GM11168 (cell line): ENCODE data around the gene TBCCD1.
"Not testable (repeated sequence)": the region's sequence is repeated elsewhere in the genome, so short reads cannot be mapped to it uniquely, and the experiment has no call there.

Experiments
- in situ Hi-C: fragments of 300-500 bp; cut with MboI; formaldehyde crosslinking; loops from one replicate; pipeline ENCODE4 v1.12.0; 2022; ENCODE audit warnings: low sequenced_read_pairs; ENCODE audit not compliant: unreplicated experiment

Gene TBCCD1

GRCh38 chr3:186596568-186597287, 29.6 kb upstream of the TBCCD1 start:
- in situ Hi-C loops = no loop called here

- in situ Hi-C loops = no loop called here
These were observed 27.5 kb upstream of the TBCCD1 start for GRCh38 chr3:186594591-186595113.

- in situ Hi-C loops = no loop called here
These were observed 26.7 kb upstream of the TBCCD1 start for GRCh38 chr3:186593862-186594261.

- in situ Hi-C loops = no loop called here
These were observed 25.5 kb upstream of the TBCCD1 start for GRCh38 chr3:186592682-186593081.

GRCh38 chr3:186590580-186591295, 23.6 kb upstream of the TBCCD1 start:
- in situ Hi-C loops = no loop called here

GRCh38 chr3:186589856-186590579, 22.9 kb upstream of the TBCCD1 start:
- in situ Hi-C loops = no loop called here

- in situ Hi-C loops = no loop called here
These were observed 22.0 kb upstream of the TBCCD1 start for GRCh38 chr3:186589121-186589520.

GRCh38 chr3:186588632-186589031, 21.5 kb upstream of the TBCCD1 start:
- in situ Hi-C loops = no loop called here

GRCh38 chr3:186587183-186587582, 20.0 kb upstream of the TBCCD1 start:
- in situ Hi-C loops = no loop called here

GRCh38 chr3:186586245-186586644, 19.1 kb upstream of the TBCCD1 start:
- in situ Hi-C loops = not testable (repeated sequence)

GRCh38 chr3:186583831-186584230, 16.7 kb upstream of the TBCCD1 start:
- in situ Hi-C loops = no loop called here

GRCh38 chr3:186582541-186582940, 15.4 kb upstream of the TBCCD1 start:
- in situ Hi-C loops = no loop called here

GRCh38 chr3:186580785-186581184, 13.6 kb upstream of the TBCCD1 start:
- in situ Hi-C loops = no loop called here

GRCh38 chr3:186577521-186577920, 10.4 kb upstream of the TBCCD1 start:
- in situ Hi-C loops = no loop called here

- in situ Hi-C loops = no loop called here
These were observed 4.5 kb upstream of the TBCCD1 start for GRCh38 chr3:186571644-186572013.

GRCh38 chr3:186570941-186571643, 4.0 kb upstream of the TBCCD1 start:
- in situ Hi-C loops = no loop called here

GRCh38 chr3:186570096-186570940, 3.2 kb upstream of the TBCCD1 start, which contains the start of gene DNAJB11:
Gene DNAJB11, plus strand, starts transcription at chr3:186570720. Its CDS starts 178 bp downstream, at chr3:186570898.
- in situ Hi-C loops = no loop called here

GRCh38 chr3:186569779-186570095, 2.6 kb upstream of the TBCCD1 start:
- in situ Hi-C loops = no loop called here

- in situ Hi-C loops = not testable (repeated sequence)
These were observed 2.2 kb upstream of the TBCCD1 start for GRCh38 chr3:186569361-186569760.

- in situ Hi-C loops = no loop called here
These were observed 417 bp downstream of the TBCCD1 start for GRCh38 chr3:186566772-186567071.
